ENCODE results near the gene TOGARAM2. TPM values are rescaled to one million over a fixed set of nuclear protein-coding genes. Genes with fewer than 3 reads are reported as not detected.

The TOGARAM2 gene
- total RNA-seq, 2 donors from 2014 or later = 0.49 to 2.4 TPM

DNA sequence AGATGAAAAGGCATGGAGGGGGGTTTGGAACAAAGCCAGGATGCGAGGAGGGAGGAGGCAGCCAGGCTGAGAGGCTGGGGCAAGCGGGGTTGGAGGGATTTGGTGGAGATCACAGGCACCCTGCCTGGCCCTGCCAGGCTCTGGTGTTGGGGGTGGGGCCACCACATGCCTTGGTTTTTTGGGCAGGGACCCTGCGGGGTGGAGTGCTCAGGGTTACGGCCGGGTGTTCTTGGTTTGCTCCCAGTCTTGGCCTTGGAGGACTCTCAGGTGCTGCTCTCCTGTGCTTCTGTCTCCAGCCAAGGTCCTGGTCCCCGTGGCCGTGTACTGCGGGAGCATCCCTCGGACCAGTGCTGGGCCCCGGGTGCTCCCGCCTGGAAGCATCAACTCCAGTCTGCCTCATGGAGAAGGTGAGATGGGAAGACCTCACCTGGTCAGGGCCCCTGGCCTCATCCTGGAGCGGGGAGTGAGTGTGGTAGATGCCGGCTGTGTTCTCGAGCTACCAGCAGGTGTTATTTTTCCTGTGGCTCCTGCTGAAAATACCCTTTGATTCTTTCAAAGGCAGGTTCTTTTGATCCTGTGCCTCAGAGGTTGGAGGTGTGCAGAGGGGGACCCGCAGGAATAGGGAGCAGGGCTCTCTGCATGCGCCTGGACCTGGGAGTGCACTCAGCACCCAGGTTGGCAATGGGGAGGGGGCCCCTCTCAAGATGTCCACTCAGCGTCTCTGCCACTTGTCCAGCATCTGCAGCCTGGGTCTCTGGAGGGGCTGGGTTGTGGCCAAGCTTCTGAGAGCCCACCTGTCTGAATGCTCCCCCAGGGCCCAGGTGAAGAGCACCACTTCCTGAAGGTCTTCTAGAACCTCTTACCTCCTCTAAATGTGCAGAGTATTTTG is 17.0 kb downstream of the TOGARAM2 start:
- Histone ChIP-seq H3K4me3 (no peak overlapping the region), H3K27me3 (replicated peaks; ENCODE audit: insufficient read depth) (no peaks in the 10 kb centered on the region), H3K27ac (no peak overlapping the region), H3K9me3 (no peaks in the 10 kb centered on the region), H3K4me1 (ENCODE audit: control insufficient read depth in 1 of 2, low read depth in 2 of 2) (no peaks in the 10 kb centered on the region), H3K36me3 (no peaks in the 10 kb centered on the region)
- DNase-seq (ENCODE audit: low spot score) (no peak), ATAC-seq (ENCODE audit: insufficient number of reproducible peaks, low FRiP score, low read depth) (no peak)
- TF ChIP-seq, protein P1, sequence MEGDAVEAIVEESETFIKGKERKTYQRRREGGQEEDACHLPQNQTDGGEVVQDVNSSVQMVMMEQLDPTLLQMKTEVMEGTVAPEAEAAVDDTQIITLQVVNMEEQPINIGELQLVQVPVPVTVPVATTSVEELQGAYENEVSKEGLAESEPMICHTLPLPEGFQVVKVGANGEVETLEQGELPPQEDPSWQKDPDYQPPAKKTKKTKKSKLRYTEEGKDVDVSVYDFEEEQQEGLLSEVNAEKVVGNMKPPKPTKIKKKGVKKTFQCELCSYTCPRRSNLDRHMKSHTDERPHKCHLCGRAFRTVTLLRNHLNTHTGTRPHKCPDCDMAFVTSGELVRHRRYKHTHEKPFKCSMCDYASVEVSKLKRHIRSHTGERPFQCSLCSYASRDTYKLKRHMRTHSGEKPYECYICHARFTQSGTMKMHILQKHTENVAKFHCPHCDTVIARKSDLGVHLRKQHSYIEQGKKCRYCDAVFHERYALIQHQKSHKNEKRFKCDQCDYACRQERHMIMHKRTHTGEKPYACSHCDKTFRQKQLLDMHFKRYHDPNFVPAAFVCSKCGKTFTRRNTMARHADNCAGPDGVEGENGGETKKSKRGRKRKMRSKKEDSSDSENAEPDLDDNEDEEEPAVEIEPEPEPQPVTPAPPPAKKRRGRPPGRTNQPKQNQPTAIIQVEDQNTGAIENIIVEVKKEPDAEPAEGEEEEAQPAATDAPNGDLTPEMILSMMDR (IDR thresholded peaks at IDR 0.05) = no peak

DNA sequence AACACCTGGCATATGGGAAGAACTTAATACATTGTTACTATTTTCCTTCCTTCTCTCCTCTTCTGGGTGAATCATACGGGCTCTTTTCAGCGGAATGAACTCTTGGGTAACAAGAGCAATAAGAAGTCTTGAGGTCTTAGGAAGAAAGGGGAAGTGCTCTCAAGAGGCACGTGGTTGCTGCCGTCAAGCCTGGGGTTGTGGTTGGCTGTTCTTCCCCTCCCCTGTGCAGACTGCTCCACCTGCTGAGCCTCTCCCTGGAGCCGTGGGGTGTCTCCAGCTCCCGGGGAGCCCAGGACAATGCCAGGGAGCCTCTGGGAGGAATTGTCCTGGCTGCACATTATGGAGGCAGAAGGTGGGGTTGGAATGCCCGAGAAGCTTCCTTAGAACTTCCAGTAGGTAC is 19.4 kb downstream of the TOGARAM2 start:
- ATAC-seq (ENCODE audit: insufficient number of reproducible peaks, low FRiP score, low read depth) (no peak), DNase-seq (ENCODE audit: low spot score) (no peak)
- no peaks in the 10 kb centered on the region for H3K36me3 ChIP-seq
- no peaks in the 10 kb centered on the region for H3K4me1 ChIP-seq (ENCODE audit: control insufficient read depth in 1 of 2, low read depth in 2 of 2)
- H3K4me3 ChIP-seq = no peak overlapping the region
- H3K27ac ChIP-seq = no peak overlapping the region
- H3K27me3 ChIP-seq (replicated peaks; ENCODE audit: insufficient read depth) = no peaks in the 10 kb centered on the region
- H3K9me3 ChIP-seq = no peaks in the 10 kb centered on the region
- TF ChIP-seq, protein P1 (IDR thresholded peaks at IDR 0.05) = no peak

DNA sequence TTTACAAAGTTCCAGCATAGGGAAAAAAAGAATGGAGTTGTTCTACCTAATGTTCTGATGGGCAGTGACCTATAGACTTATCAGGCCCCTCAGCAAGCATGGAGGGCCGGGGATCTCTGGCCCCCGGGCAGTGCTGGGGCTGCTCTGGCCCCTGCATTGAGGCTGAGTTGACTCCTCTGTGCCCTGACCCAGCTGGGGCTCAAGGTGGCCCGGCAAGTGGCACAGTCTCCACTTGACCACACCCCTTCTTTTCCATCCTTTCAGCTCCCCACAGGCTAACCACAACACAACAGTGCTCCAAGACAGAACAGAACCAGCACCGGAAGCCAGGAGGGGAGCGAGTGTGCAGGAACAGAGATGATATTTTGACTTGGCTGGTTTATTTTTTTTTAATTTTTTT is 19.9 kb downstream of the TOGARAM2 start:
- Histone ChIP-seq H3K27ac (no peak overlapping the region), H3K36me3 (no peaks in the 10 kb centered on the region), H3K27me3 (replicated peaks; ENCODE audit: insufficient read depth) (no peaks in the 10 kb centered on the region), H3K4me3 (no peak overlapping the region), H3K4me1 (ENCODE audit: control insufficient read depth in 1 of 2, low read depth in 2 of 2) (no peaks in the 10 kb centered on the region), H3K9me3 (no peaks in the 10 kb centered on the region)
- no peak for DNase-seq (ENCODE audit: low spot score)
- TF ChIP-seq, protein P1 (IDR thresholded peaks at IDR 0.05) = no peak
- no peak for ATAC-seq (ENCODE audit: insufficient number of reproducible peaks, low FRiP score, low read depth)

DNA sequence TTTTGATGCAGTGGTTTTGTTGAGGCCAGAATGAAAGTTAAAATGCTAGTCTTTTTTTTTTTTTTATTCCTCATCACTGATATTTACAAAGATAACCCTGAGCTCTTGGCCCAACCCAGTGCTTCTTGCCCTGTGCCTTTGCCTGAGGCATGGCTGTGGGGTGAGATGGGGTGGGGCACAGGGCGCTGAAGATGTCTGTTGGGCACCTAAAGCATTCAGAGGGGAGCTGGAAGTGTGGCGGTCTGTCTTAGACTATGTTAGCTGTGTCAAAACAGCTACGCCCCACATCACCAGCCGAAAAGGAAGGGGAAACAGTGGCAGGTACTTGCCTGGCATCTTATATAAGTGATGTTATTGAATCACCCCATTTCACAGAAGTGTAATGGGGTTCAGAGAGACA is 20.7 kb downstream of the TOGARAM2 start:
- Histone ChIP-seq H3K9me3 (no peaks in the 10 kb centered on the region), H3K27ac (no peak overlapping the region), H3K4me3 (no peak overlapping the region), H3K36me3 (no peaks in the 10 kb centered on the region), H3K27me3 (replicated peaks; ENCODE audit: insufficient read depth) (no peaks in the 10 kb centered on the region), H3K4me1 (ENCODE audit: control insufficient read depth in 1 of 2, low read depth in 2 of 2) (no peaks in the 10 kb centered on the region)
- no peak for DNase-seq (ENCODE audit: low spot score)
- no peak for ATAC-seq (ENCODE audit: insufficient number of reproducible peaks, low FRiP score, low read depth)
- TF ChIP-seq, protein P1 (IDR thresholded peaks at IDR 0.05) = no peak

DNA sequence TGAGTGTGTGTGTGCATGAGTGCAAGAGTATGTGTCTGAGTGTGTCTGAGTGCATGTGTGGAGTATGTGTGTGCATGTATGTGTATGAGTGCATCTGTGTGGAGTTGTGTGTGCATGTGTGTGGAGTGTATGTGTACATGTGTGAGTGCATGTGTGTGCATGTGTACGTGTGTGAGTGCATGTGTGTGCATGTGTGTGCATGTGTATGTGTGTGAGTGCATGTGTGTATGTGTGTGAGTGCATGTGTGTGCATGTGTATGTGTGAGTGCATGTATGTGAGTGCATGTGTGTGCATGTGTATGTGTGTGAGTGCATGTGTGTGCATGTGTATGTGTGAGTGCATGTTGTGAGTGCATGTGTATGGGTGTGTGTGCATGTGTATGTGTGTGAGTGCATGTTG is 23.7 kb downstream of the TOGARAM2 start:
- ATAC-seq (ENCODE audit: insufficient number of reproducible peaks, low FRiP score, low read depth) (no peak), DNase-seq (ENCODE audit: low spot score) (no peak)
- Histone ChIP-seq H3K4me1 (ENCODE audit: control insufficient read depth in 1 of 2, low read depth in 2 of 2) (no peaks in the 10 kb centered on the region), H3K9me3 (no peaks in the 10 kb centered on the region), H3K4me3 (no peak overlapping the region), H3K36me3 (no peaks in the 10 kb centered on the region), H3K27ac (no peak overlapping the region), H3K27me3 (replicated peaks; ENCODE audit: insufficient read depth) (no peaks in the 10 kb centered on the region)
- TF ChIP-seq, protein P1 (IDR thresholded peaks at IDR 0.05) = no peak

Measured in thoracic aorta (tissue), 2 donors.